A549 (cell line): Measurements from ENCODE around the gene AP2A2.

ENCODE experiments used
- CEBPB ChIP-seq, 2 experiments: fragments of >200 bp in 1 of 2; sonication (Bioruptor Twin) in 1 of 2; formaldehyde crosslinking in 1 of 2; IDR thresholded peaks; 2 replicates each; pipeline ENCODE4 v1.6.1; 2012 to 2016
- CTCF ChIP-seq: fragments of >200 bp; sonication (Bioruptor Twin); formaldehyde crosslinking; IDR thresholded peaks from 3 replicates; pipeline ENCODE4 v1.5.1; 2016
- FOSL2 ChIP-seq, 2 experiments: fragments of 450-650 bp in 1 of 2; fragments of >200 bp in 1 of 2; sonication (Bioruptor Twin) in 1 of 2; formaldehyde crosslinking; IDR thresholded peaks; 2 replicates each; pipeline versions ENCODE4 v1.5.0 to v1.6.1; 2016 to 2020; ENCODE audit warnings: mild to moderate bottlenecking in 1 of 2, moderate library complexity in 1 of 2
- HMGXB4 ChIP-seq: fragments of 250-450 bp; sonication (Bioruptor Pico); IDR thresholded peaks from 2 replicates; pipeline ENCODE4 v1.5.0; 2021; ENCODE audit warnings: mild to moderate bottlenecking, moderate library complexity, borderline replicate concordance
- HOXB5 ChIP-seq: fragments of 250-450 bp; sonication (Bioruptor Pico); IDR thresholded peaks from 2 replicates; pipeline ENCODE4 v1.5.0; 2020; ENCODE audit warnings: mild to moderate bottlenecking, moderate library complexity
- KDM5A ChIP-seq: fragments of 200-600 bp; sonication (generic); IDR thresholded peaks from 2 replicates; pipeline ENCODE4 v1.6.1; 2016; ENCODE audit warnings: antibody characterized with exemption, mild to moderate bottlenecking
- MAZ ChIP-seq: fragments of 150-350 bp; IDR thresholded peaks from 2 replicates; pipeline ENCODE4 v1.6.1; 2014; ENCODE audit warnings: antibody characterized with exemption, low read depth, low read length, borderline replicate concordance
- RARB ChIP-seq: fragments of 250-450 bp; sonication (Bioruptor Pico); IDR thresholded peaks from 2 replicates; pipeline ENCODE4 v1.8.0; 2021; ENCODE audit warnings: mild to moderate bottlenecking, moderate library complexity
- RCOR1 ChIP-seq: fragments of 150-350 bp; IDR thresholded peaks from 2 replicates; pipeline ENCODE4 v1.6.1; 2014; ENCODE audit warnings: antibody characterized with exemption, low read length, low read depth
- RNF2 ChIP-seq: fragments of 200-600 bp; sonication (generic); IDR thresholded peaks from 2 replicates; pipeline ENCODE4 v1.6.1; 2016; ENCODE audit warnings: low read depth, mild to moderate bottlenecking, antibody characterized with exemption, moderate library complexity, borderline replicate concordance
- USF2 ChIP-seq: fragments of 450-650 bp; IDR thresholded peaks from 2 replicates; pipeline ENCODE4 v1.6.1; 2014; ENCODE audit warnings: antibody characterized with exemption

- TF ChIP-seq RARB (CRISPR knock-in tag) = no peak
- TF ChIP-seq KDM5A = no peak
- no peak for TF ChIP-seq RNF2
- no peak for TF ChIP-seq USF2
- no peak for TF ChIP-seq RCOR1
- no peak for TF ChIP-seq FOSL2 (IDR thresholded peaks at IDR 0.05)
- no peak for TF ChIP-seq FOSL2 (CRISPR knock-in tag; IDR thresholded peaks at IDR 0.05)
- TF ChIP-seq CEBPB (IDR thresholded peaks at IDR 0.05) = no peak
- TF ChIP-seq HOXB5 (CRISPR knock-in tag) = no peak
- no peak for TF ChIP-seq CTCF
- TF ChIP-seq MAZ = no peak
- TF ChIP-seq HMGXB4 (CRISPR knock-in tag) = no peak
These were observed 58.9 kb downstream of the AP2A2 start for GRCh38 chr11:984546-984945.
